DND-41 (cell line): ENCODE data around the gene KRT36.

Experiments
- ATAC-seq: fragments of 200-7000 bp; cut with Tn5 transposase; 3 replicates; pipeline ENCODE4 v1.9.1; 2021; ENCODE audit warnings: low read depth; ENCODE audit not compliant: insufficient read depth
- DNase-seq: peaks from one replicate; pipeline ENCODE4 v3.0.0-alpha.2; 2020
- H2AFZ ChIP-seq: 2 replicates; pipeline ENCODE4 v1.6.0; 2012; ENCODE audit warnings: low read depth, low read length
- H3K27ac ChIP-seq: 2 replicates; pipeline ENCODE4 v1.5.1; 2012; ENCODE audit warnings: low read length, inconsistent platforms
- H3K27me3 ChIP-seq: fragments of 200-600 bp; sonication (generic); 2 replicates; pipeline ENCODE4 v1.6.0; 2012; ENCODE audit warnings: low read length, mild to moderate bottlenecking, inconsistent platforms; ENCODE audit not compliant: insufficient read depth, poor library complexity
- H3K36me3 ChIP-seq: 2 replicates; pipeline ENCODE4 v1.5.1; 2012; ENCODE audit warnings: low read length, inconsistent platforms; ENCODE audit not compliant: insufficient read depth
- H3K4me1 ChIP-seq: 2 replicates; pipeline ENCODE4 v1.5.1; 2012; ENCODE audit warnings: mild to moderate bottlenecking, low read length; ENCODE audit not compliant: insufficient read depth
- H3K4me2 ChIP-seq: 2 replicates; pipeline ENCODE4 v1.6.0; 2012; ENCODE audit warnings: mild to moderate bottlenecking, moderate library complexity, low read length, inconsistent platforms; ENCODE audit not compliant: insufficient read depth
- H3K4me3 ChIP-seq, 2 experiments: fragments of 200-600 bp in 1 of 2; shearing (Covaris generic) in 1 of 2; 2 replicates each; pipeline ENCODE4 v1.5.1; 2012 to 2016; ENCODE audit warnings: inconsistent platforms in 2 of 2, low read length in 2 of 2, mild to moderate bottlenecking in 2 of 2, low read depth in 1 of 2, moderate library complexity in 1 of 2
- H3K79me2 ChIP-seq: 2 replicates; pipeline ENCODE4 v1.6.0; 2012; ENCODE audit warnings: low read length, inconsistent platforms; ENCODE audit not compliant: insufficient read depth
- H3K9ac ChIP-seq: 2 replicates; pipeline ENCODE4 v1.6.0; 2012; ENCODE audit warnings: low read depth, mild to moderate bottlenecking, inconsistent platforms, low read length, moderate library complexity
- H3K9me3 ChIP-seq: 2 replicates; pipeline ENCODE4 v1.5.1; 2012; ENCODE audit warnings: low read length, moderate library complexity, mild to moderate bottlenecking, inconsistent platforms; ENCODE audit not compliant: insufficient read depth, severe bottlenecking
- H4K20me1 ChIP-seq: 2 replicates; pipeline ENCODE4 v1.6.0; 2012; ENCODE audit warnings: low read length; ENCODE audit not compliant: insufficient read depth
- EZH2 ChIP-seq: IDR thresholded peaks from 3 replicates; pipeline ENCODE4 v1.6.1; 2012; ENCODE audit warnings: borderline replicate concordance, low read depth, mild to moderate bottlenecking, moderate library complexity, low read length, inconsistent platforms; ENCODE audit not compliant: severe bottlenecking
- TF ChIP-seq, protein P1 (sequence below): IDR thresholded peaks from 2 replicates; pipeline ENCODE4 v1.5.1; 2012; ENCODE audit warnings: borderline replicate concordance, low read length, moderate library complexity, mild to moderate bottlenecking; ENCODE audit not compliant: poor library complexity, severe bottlenecking; ENCODE audit errors: extremely low read depth

Gene KRT36

GRCh38 chr17:41518789-41519449 is 29.2 kb upstream of the KRT36 start, which contains the start of gene KRT15:
TSS of gene KRT15 (minus strand) at chr17:41518890. CDS start at chr17:41518827, 63 bp downstream.
- no peak within 1 kb of the TSS for H3K4me3 ChIP-seq
- H2AFZ ChIP-seq: no peak within 1 kb of the TSS
- DNase-seq: no peak
- no peak for ATAC-seq
- H3K4me2 ChIP-seq: no peak within 1 kb of the TSS
- no peak within 1 kb of the TSS for H3K9ac ChIP-seq
- H3K79me2 ChIP-seq: no peaks in the 10 kb centered on the region
- no peaks in the 10 kb centered on the region for H3K4me1 ChIP-seq
- no peak within 1 kb of the TSS for H3K27ac ChIP-seq
- peaks cover 12% of the 10 kb centered on the region for H3K27me3 ChIP-seq
- no peaks in the 10 kb centered on the region for H3K9me3 ChIP-seq
- TF ChIP-seq, protein P1, sequence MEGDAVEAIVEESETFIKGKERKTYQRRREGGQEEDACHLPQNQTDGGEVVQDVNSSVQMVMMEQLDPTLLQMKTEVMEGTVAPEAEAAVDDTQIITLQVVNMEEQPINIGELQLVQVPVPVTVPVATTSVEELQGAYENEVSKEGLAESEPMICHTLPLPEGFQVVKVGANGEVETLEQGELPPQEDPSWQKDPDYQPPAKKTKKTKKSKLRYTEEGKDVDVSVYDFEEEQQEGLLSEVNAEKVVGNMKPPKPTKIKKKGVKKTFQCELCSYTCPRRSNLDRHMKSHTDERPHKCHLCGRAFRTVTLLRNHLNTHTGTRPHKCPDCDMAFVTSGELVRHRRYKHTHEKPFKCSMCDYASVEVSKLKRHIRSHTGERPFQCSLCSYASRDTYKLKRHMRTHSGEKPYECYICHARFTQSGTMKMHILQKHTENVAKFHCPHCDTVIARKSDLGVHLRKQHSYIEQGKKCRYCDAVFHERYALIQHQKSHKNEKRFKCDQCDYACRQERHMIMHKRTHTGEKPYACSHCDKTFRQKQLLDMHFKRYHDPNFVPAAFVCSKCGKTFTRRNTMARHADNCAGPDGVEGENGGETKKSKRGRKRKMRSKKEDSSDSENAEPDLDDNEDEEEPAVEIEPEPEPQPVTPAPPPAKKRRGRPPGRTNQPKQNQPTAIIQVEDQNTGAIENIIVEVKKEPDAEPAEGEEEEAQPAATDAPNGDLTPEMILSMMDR: no peak
- H4K20me1 ChIP-seq: peaks cover 2% of the 10 kb centered on the region
- no peaks in the 10 kb centered on the region for H3K36me3 ChIP-seq

DNA sequence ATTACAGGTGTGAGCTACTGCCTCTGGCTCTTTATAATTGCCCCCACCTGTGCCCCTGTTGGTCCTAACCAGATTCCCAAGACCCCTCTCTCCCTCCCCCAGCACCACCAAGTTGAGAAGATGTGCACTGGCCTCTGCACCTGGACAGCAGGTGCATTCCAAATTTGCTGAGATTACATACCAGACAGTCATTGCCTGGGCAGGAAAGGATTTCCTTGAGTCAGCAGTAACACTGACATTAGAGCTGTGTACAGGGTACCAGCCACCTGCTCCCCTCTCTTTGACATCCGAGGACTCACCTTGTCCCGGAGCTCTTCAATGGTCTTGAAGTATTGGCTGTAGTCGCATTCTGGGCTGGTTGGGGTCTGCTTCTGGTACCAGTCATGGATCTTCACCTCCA is 28.3 kb upstream of the KRT36 start:
- no peak for TF ChIP-seq EZH2
- TF ChIP-seq, protein P1: no peak
- Histone ChIP-seq H3K9ac (no peak overlapping the region), H3K36me3 (no peaks in the 10 kb centered on the region), H3K4me2 (no peak overlapping the region), H2AFZ (no peak overlapping the region), H3K27me3 (peaks cover 12% of the 10 kb centered on the region), H3K9me3 (no peaks in the 10 kb centered on the region), H3K4me3 (no peak overlapping the region), H3K4me1 (no peaks in the 10 kb centered on the region), H4K20me1 (peaks cover 2% of the 10 kb centered on the region), H3K27ac (no peak overlapping the region), H3K79me2 (no peaks in the 10 kb centered on the region)
- no peak for DNase-seq
- ATAC-seq: no peak

- Histone ChIP-seq H3K36me3 (no peaks in the 10 kb centered on the region), H3K9me3 (no peaks in the 10 kb centered on the region), H3K4me3 (no peak overlapping the region), H4K20me1 (peaks cover 2% of the 10 kb centered on the region; the same call in 1 of the 2 replicates), H3K4me1 (no peaks in the 10 kb centered on the region), H3K9ac (no peak overlapping the region), H3K27ac (no peak overlapping the region), H3K4me2 (no peak overlapping the region), H3K79me2 (no peaks in the 10 kb centered on the region), H3K27me3 (peaks cover 12% of the 10 kb centered on the region), H2AFZ (no peak overlapping the region)
- TF ChIP-seq, protein P1: no peak
- no peak for TF ChIP-seq EZH2
- no peak for DNase-seq
- ATAC-seq: no peak
Measured at GRCh38 chr17:41516830-41517283, 27.1 kb upstream of the KRT36 start.
